B cell (primary cell): ENCODE measurements around the gene MOB3B. TPM values are rescaled to one million over a fixed set of nuclear protein-coding genes. Genes with fewer than 3 reads are reported as not detected.
A peak's percentile ranks its signal among the peaks of the same experiment; 100 is the strongest.

ENCODE experiments used
- ATAC-seq: fragments of 200-7000 bp; cut with Tn5 transposase; one replicate; pipeline ENCODE4 v1.10.0; 2021; ENCODE audit warnings: low read depth, mild to moderate bottlenecking, moderate number of reproducible peaks, moderate library complexity
- CTCF ChIA-PET: fragments of 350-600 bp; sonication (Branson Sonifier 250); formaldehyde crosslinking; loops from one replicate; lab custom pipeline; 2021; ENCODE audit warnings: antibody characterized with exemption, inconsistent platforms; lab: Charles Lee
- POLR2A ChIA-PET: fragments of 350-600 bp; sonication (Branson Sonifier 250); formaldehyde crosslinking; loops from one replicate; lab custom pipeline; 2021; ENCODE audit warnings: antibody characterized with exemption; lab: Charles Lee
- DNase-seq: peaks from one replicate; pipeline ENCODE4 v3.0.0; 2013
- H2AFZ ChIP-seq: 2 replicates; pipeline ENCODE4 v1.6.1; 2012; ENCODE audit warnings: mild to moderate bottlenecking, low read depth, low read length; ENCODE audit not compliant: insufficient read depth, poor library complexity, severe bottlenecking
- H3K27ac ChIP-seq, 2 donors: 1 replicate in 1 of 2; 2 replicates in 1 of 2; pipeline ENCODE4 v1.5.1; 2012 to 2013; ENCODE audit warnings: low read length in 2 of 2, mild to moderate bottlenecking in 2 of 2, moderate library complexity in 1 of 2
- H3K27me3 ChIP-seq, 4 experiments: fragments of 200-600 bp in 1 of 4; sonication (generic) in 1 of 4; replicated peaks in 1 of 4; 1 replicate in 2 of 4; 2 replicates in 2 of 4; pipeline versions ENCODE4 v1.6.1 to v1.7.0; 2013 to 2016; ENCODE audit warnings: low read length in 3 of 4, mild to moderate bottlenecking in 2 of 4, mixed read lengths in 1 of 4, moderate library complexity in 1 of 4; ENCODE audit not compliant: insufficient read depth in 4 of 4, control insufficient read depth in 3 of 4; ENCODE audit errors: control extremely low read depth in 1 of 4
- H3K36me3 ChIP-seq, 2 experiments: replicated peaks in 1 of 2; 1 replicate in 1 of 2; 2 replicates in 1 of 2; pipeline versions ENCODE4 v1.6.1 to v1.7.1; 2013; ENCODE audit warnings: low read length in 1 of 2; ENCODE audit not compliant: insufficient read depth in 2 of 2, control insufficient read depth in 1 of 2; ENCODE audit errors: control extremely low read depth in 1 of 2, extremely low read depth in 1 of 2
- H3K4me1 ChIP-seq, 2 donors: fragments of 200-600 bp in 1 of 2; sonication (generic) in 1 of 2; 1 replicate in 1 of 2; 2 replicates in 1 of 2; pipeline versions ENCODE4 v1.5.1 to v1.6.1; 2013 to 2017; ENCODE audit warnings: low read length in 2 of 2; ENCODE audit not compliant: control insufficient read depth in 2 of 2, insufficient read depth in 2 of 2
- H3K4me2 ChIP-seq: replicated peaks from 2 replicates; pipeline ENCODE3; 2012; ENCODE audit warnings: mild to moderate bottlenecking, low read depth, low read length; ENCODE audit not compliant: poor library complexity, severe bottlenecking
- H3K4me3 ChIP-seq, 5 experiments: fragments of 200-600 bp in 1 of 5; sonication (generic) in 1 of 5; 1 replicate in 3 of 5; 2 replicates in 2 of 5; pipeline versions ENCODE4 v1.5.1 to v1.7.0; 2011 to 2016; ENCODE audit warnings: low read length in 4 of 5, mild to moderate bottlenecking in 4 of 5, low read depth in 2 of 5, control low read depth in 1 of 5, moderate library complexity in 1 of 5; ENCODE audit not compliant: insufficient read depth in 1 of 5; ENCODE audit errors: control extremely low read depth in 1 of 5, extremely low read depth in 1 of 5
- H3K79me2 ChIP-seq: fragments of 200-600 bp; sonication (generic); one replicate; pipeline ENCODE4 v1.6.0; 2016; ENCODE audit warnings: low read length; ENCODE audit not compliant: control insufficient read depth, insufficient read depth
- H3K9ac ChIP-seq: fragments of 200-600 bp; sonication (generic); 2 replicates; pipeline ENCODE4 v1.6.1; 2017; ENCODE audit warnings: mild to moderate bottlenecking, low read length, moderate library complexity
- H3K9me3 ChIP-seq, 3 donors: one replicate each; pipeline versions ENCODE4 v1.6.1 to v1.7.1; 2013; ENCODE audit warnings: low read length in 2 of 3; ENCODE audit not compliant: control insufficient read depth in 2 of 3, insufficient read depth in 1 of 3; ENCODE audit errors: control extremely low read depth in 1 of 3
- H4K20me1 ChIP-seq: 2 replicates; pipeline ENCODE4 v1.6.0; 2012; ENCODE audit warnings: mild to moderate bottlenecking, low read length; ENCODE audit not compliant: insufficient read depth, control insufficient read depth, poor library complexity, severe bottlenecking
- H3K27ac Mint-ChIP-seq: one replicate; pipeline ENCODE4 v1.8.0; 2021; ENCODE audit warnings: mixed read lengths
- H3K27me3 Mint-ChIP-seq: one replicate; pipeline ENCODE4 v1.8.0; 2021; ENCODE audit warnings: mixed read lengths
- H3K4me1 Mint-ChIP-seq: one replicate; pipeline ENCODE4 v1.8.0; 2021; ENCODE audit warnings: mixed read lengths
- H3K4me3 Mint-ChIP-seq: one replicate; pipeline ENCODE4 v1.8.0; 2021; ENCODE audit warnings: mixed read lengths
- H3K9me3 Mint-ChIP-seq: one replicate; pipeline ENCODE4 v1.8.0; 2022; ENCODE audit warnings: mixed read lengths; ENCODE audit not compliant: insufficient read depth
- CTCF ChIP-seq: fragments of 200-600 bp; IDR thresholded peaks from one replicate; pipeline ENCODE4 v1.8.0; 2022; ENCODE audit warnings: antibody characterized with exemption, mild to moderate bottlenecking
- EZH2 ChIP-seq: IDR thresholded peaks from 2 replicates; pipeline ENCODE4 v1.6.1; 2012; ENCODE audit warnings: borderline replicate concordance, low read depth, mild to moderate bottlenecking, moderate library complexity, low read length; ENCODE audit not compliant: insufficient read depth, poor library complexity, severe bottlenecking
- WGBS: methylation state at CpG from one replicate; pipeline ENCODE4 v1.1.5; 2013; ENCODE audit warnings: missing lambda C conversion rate; ENCODE audit not compliant: insufficient coverage; 5-methylcytosine and 5-hydroxymethylcytosine counted together
- intact Hi-C: fragments of 100-400 bp; cut with micrococcal nuclease; formaldehyde crosslinking; loops from one replicate; pipeline ENCODE4 v1.10.0; 2022
- polyA plus RNA-seq: library from polyadenylated mRNA; depleted of rRNA; stranded (reverse); fragments of >200 nt; gene quantifications from 2 replicates; pipeline ENCODE4 v1.2.3, GENCODE V29; 2012
- total RNA-seq, 2 donors: library from RNA; stranded (reverse); fragments of 120-200 nt in 1 of 2; gene quantifications; 1 replicate in 1 of 2; 2 replicates in 1 of 2; pipeline versions ENCODE4 v1.2.3 to v1.2.4, GENCODE V29; 2013 to 2022

MOB3B gene
- total and polyA plus RNA-seq, 2 donors (not counting 1 experiment from before 2014, with no cell fraction given) = 7.3 to 7.9 TPM

GRCh38 chr9:27377147-27377807, 152.3 kb downstream of the MOB3B start:
- H3K79me2 ChIP-seq = peaks cover 53% of the 10 kb centered on the region
- H3K4me3 ChIP-seq = peak overlapping the region in 4 of 5 experiments; percentile 8 to 51 (median 28)

More at GRCh38 chr9:27377147-27377807, 152.3 kb downstream of the MOB3B start:
- CTCF ChIA-PET = interaction anchor here (0.8 to 2.4 kb wide), 10 partner anchors 9 to 171 kb away, joined by 3 to 21 read pairs (median 7); partner anchors contain the start of gene MOB3B
- TF ChIP-seq EZH2 = no peak
- TF ChIP-seq CTCF = no peak
- Histone ChIP-seq H3K9me3 (no peaks in the 10 kb centered on the region), H3K36me3 (no peaks in the 10 kb centered on the region), H4K20me1 (peaks cover 13% of the 10 kb centered on the region), H2AFZ (peak overlapping the region; percentile 12), H3K27ac (peak overlapping the region; percentile 81 to 85), H3K4me2 (peak overlapping the region; percentile 77), H3K4me1 (peaks cover 64 to 72% of the 10 kb centered on the region in 2 donors), H3K9ac (peak overlapping the region; percentile 52), H3K27me3 (no peaks in the 10 kb centered on the region)
- POLR2A ChIA-PET = interaction anchor here (0.8 to 0.9 kb wide), 2 partner anchors 106 to 108 kb away, joined by 3 read pairs; no protein-coding TSS in a partner anchor
- DNase-seq (no peak), ATAC-seq (no peak)
- Mint-ChIP-seq H3K9me3 (no peaks in the 10 kb centered on the region), H3K4me3 (peak overlapping the region; percentile 74), H3K27ac (peak overlapping the region; percentile 85), H3K4me1 (peaks cover 68% of the 10 kb centered on the region), H3K27me3 (no peaks in the 10 kb centered on the region)
- intact Hi-C loops = loop anchor here (1.0 to 5.0 kb wide), 5 partner anchors 8 to 152 kb away; partner anchors contain the start of gene MOB3B
- 14% methylated on average over 1 of the region's 8 CpGs for WGBS
